OCI-LY1 (cell line): ENCODE results near the gene SIM2.

Experiments
- CTCF ChIP-seq: fragments of 200-600 bp; sonication (generic), shearing (Covaris generic); IDR thresholded peaks from 2 replicates; pipeline ENCODE4 v1.5.1; 2017; ENCODE audit warnings: mild to moderate bottlenecking, antibody characterized with exemption, low read length, moderate library complexity, mixed read lengths
- EZH2 ChIP-seq: fragments of 200-600 bp; sonication (generic), shearing (Covaris generic); IDR thresholded peaks from 2 replicates; pipeline ENCODE4 v1.8.0; 2017; ENCODE audit warnings: borderline replicate concordance, mixed run types, mild to moderate bottlenecking, antibody characterized with exemption, low read length, moderate library complexity, mixed read lengths

- no peak for TF ChIP-seq CTCF
- no peak for TF ChIP-seq EZH2
Observed at GRCh38 chr21:36708286-36709029, 9.5 kb downstream of the SIM2 start.
